ENCODE data around the gene GIMAP5. TPM values are rescaled to one million over a fixed set of nuclear protein-coding genes. Genes with fewer than 3 reads are reported as not detected.

The GIMAP5 gene
- total RNA-seq, 1 donor from 2014 or later, result not detected

- no peak for DNase-seq (ENCODE audit: low spot score)
- Histone ChIP-seq H4K20me1 (ENCODE audit: low read depth) (no peaks in the 10 kb centered on the region), H3K4me1 (peaks cover 8% of the 10 kb centered on the region), H3K36me3 (no peaks in the 10 kb centered on the region), H3K9me3 (ENCODE audit: low read depth) (no peaks in the 10 kb centered on the region), H3K79me2 (ENCODE audit: low read depth) (no peaks in the 10 kb centered on the region), H3K4me3 (no peak overlapping the region), H2AFZ (replicated peaks) (no peak overlapping the region), H3K27me3 (peaks cover 28% of the 10 kb centered on the region), H3K4me2 (no peak overlapping the region), H3F3A (ENCODE audit: low read depth) (no peaks in the 10 kb centered on the region), H3K9ac (no peak overlapping the region), H3K27ac (no peak overlapping the region)
- Mint-ChIP-seq H3K27me3 (ENCODE audit: insufficient read depth, low read depth) (no peaks in the 10 kb centered on the region), H3K4me1 (no peaks in the 10 kb centered on the region), H3K4me3 (no peak overlapping the region), H3K36me3 (no peaks in the 10 kb centered on the region), H3K27ac (no peak overlapping the region), H3K9me3 (no peaks in the 10 kb centered on the region)
- TF ChIP-seq, protein P1, sequence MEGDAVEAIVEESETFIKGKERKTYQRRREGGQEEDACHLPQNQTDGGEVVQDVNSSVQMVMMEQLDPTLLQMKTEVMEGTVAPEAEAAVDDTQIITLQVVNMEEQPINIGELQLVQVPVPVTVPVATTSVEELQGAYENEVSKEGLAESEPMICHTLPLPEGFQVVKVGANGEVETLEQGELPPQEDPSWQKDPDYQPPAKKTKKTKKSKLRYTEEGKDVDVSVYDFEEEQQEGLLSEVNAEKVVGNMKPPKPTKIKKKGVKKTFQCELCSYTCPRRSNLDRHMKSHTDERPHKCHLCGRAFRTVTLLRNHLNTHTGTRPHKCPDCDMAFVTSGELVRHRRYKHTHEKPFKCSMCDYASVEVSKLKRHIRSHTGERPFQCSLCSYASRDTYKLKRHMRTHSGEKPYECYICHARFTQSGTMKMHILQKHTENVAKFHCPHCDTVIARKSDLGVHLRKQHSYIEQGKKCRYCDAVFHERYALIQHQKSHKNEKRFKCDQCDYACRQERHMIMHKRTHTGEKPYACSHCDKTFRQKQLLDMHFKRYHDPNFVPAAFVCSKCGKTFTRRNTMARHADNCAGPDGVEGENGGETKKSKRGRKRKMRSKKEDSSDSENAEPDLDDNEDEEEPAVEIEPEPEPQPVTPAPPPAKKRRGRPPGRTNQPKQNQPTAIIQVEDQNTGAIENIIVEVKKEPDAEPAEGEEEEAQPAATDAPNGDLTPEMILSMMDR (IDR thresholded peaks at IDR 0.05), result no peak
- TF ChIP-seq EZH2phosphoT487 (IDR thresholded peaks at IDR 0.05) (no peak), EZH2 (IDR thresholded peaks at IDR 0.05) (no peak)
Observed at GRCh38 chr7:150780292-150780691, 43.1 kb downstream of the GIMAP5 start.

GRCh38 chr7:150781103-150781502 is 43.9 kb downstream of the GIMAP5 start:
- no peaks in the 10 kb centered on the region for H3F3A ChIP-seq (ENCODE audit: low read depth)
- Mint-ChIP-seq H3K9me3 (no peaks in the 10 kb centered on the region), H3K27ac (no peak overlapping the region), H3K36me3 (no peaks in the 10 kb centered on the region), H3K27me3 (ENCODE audit: insufficient read depth, low read depth) (no peaks in the 10 kb centered on the region), H3K4me3 (no peak overlapping the region), H3K4me1 (no peaks in the 10 kb centered on the region)
- DNase-seq (ENCODE audit: low spot score), result no peak
- H3K79me2 ChIP-seq (ENCODE audit: low read depth), result no peaks in the 10 kb centered on the region
- no peaks in the 10 kb centered on the region for H3K36me3 ChIP-seq
- no peak overlapping the region for H3K4me2 ChIP-seq
- no peak overlapping the region for H2AFZ ChIP-seq (replicated peaks)
- TF ChIP-seq EZH2phosphoT487 (IDR thresholded peaks at IDR 0.05), result no peak
- no peak for TF ChIP-seq EZH2 (IDR thresholded peaks at IDR 0.05)
- TF ChIP-seq, protein P1 (IDR thresholded peaks at IDR 0.05), result no peak
- H3K27ac ChIP-seq, result no peak overlapping the region
- no peak overlapping the region for H3K4me3 ChIP-seq
- peaks cover 25% of the 10 kb centered on the region for H3K27me3 ChIP-seq
- H3K9me3 ChIP-seq (ENCODE audit: low read depth), result no peaks in the 10 kb centered on the region
- no peaks in the 10 kb centered on the region for H4K20me1 ChIP-seq (ENCODE audit: low read depth)
- peaks cover 8% of the 10 kb centered on the region for H3K4me1 ChIP-seq
- H3K9ac ChIP-seq, result no peak overlapping the region

GRCh38 chr7:150781961-150782360 is 44.7 kb downstream of the GIMAP5 start:
- Histone ChIP-seq H3K79me2 (ENCODE audit: low read depth) (no peaks in the 10 kb centered on the region), H3K9ac (no peak overlapping the region), H3K4me1 (peaks cover 8% of the 10 kb centered on the region), H2AFZ (replicated peaks) (no peak overlapping the region), H3K27me3 (peaks cover 17% of the 10 kb centered on the region), H3K4me3 (no peak overlapping the region), H3K27ac (no peak overlapping the region), H3F3A (ENCODE audit: low read depth) (no peaks in the 10 kb centered on the region), H3K36me3 (no peaks in the 10 kb centered on the region), H3K4me2 (no peak overlapping the region), H3K9me3 (ENCODE audit: low read depth) (no peaks in the 10 kb centered on the region), H4K20me1 (ENCODE audit: low read depth) (no peaks in the 10 kb centered on the region)
- no peak overlapping the region for H3K4me3 Mint-ChIP-seq
- H3K4me1 Mint-ChIP-seq, result no peaks in the 10 kb centered on the region
- DNase-seq (ENCODE audit: low spot score), result no peak
- H3K9me3 Mint-ChIP-seq, result no peaks in the 10 kb centered on the region
- H3K36me3 Mint-ChIP-seq, result no peaks in the 10 kb centered on the region
- TF ChIP-seq, protein P1 (IDR thresholded peaks at IDR 0.05), result no peak
- TF ChIP-seq EZH2 (IDR thresholded peaks at IDR 0.05) (no peak), EZH2phosphoT487 (IDR thresholded peaks at IDR 0.05) (no peak)
- no peak overlapping the region for H3K27ac Mint-ChIP-seq
- H3K27me3 Mint-ChIP-seq (ENCODE audit: insufficient read depth, low read depth), result peaks cover 3% of the 10 kb centered on the region

All from neural progenitor cell (in vitro differentiated cells).